Esophagus muscularis mucosa (tissue), 3 donors: Measurements from ENCODE around the gene SLC35F5.

Experiments
- POLR2AphosphoS5 ChIP-seq, 2 donors: sonication (generic); formaldehyde crosslinking; IDR thresholded peaks; one replicate each; pipeline ENCODE4 v1.6.1; 2017; ENCODE audit warnings: antibody characterized with exemption in 2 of 2
- TF ChIP-seq, protein P1 (sequence below), 3 experiments: fragments of 200-600 bp in 2 of 3; fragments of 450-650 bp in 1 of 3; sonication (generic) in 2 of 3; IDR thresholded peaks; one replicate each; pipeline ENCODE4 v1.5.1; 2017 to 2019; ENCODE audit warnings: antibody characterized with exemption in 3 of 3, mild to moderate bottlenecking in 2 of 3, moderate library complexity in 1 of 3

- TF ChIP-seq POLR2AphosphoS5 (IDR thresholded peaks at IDR 0.05), result no peak
- TF ChIP-seq, protein P1, sequence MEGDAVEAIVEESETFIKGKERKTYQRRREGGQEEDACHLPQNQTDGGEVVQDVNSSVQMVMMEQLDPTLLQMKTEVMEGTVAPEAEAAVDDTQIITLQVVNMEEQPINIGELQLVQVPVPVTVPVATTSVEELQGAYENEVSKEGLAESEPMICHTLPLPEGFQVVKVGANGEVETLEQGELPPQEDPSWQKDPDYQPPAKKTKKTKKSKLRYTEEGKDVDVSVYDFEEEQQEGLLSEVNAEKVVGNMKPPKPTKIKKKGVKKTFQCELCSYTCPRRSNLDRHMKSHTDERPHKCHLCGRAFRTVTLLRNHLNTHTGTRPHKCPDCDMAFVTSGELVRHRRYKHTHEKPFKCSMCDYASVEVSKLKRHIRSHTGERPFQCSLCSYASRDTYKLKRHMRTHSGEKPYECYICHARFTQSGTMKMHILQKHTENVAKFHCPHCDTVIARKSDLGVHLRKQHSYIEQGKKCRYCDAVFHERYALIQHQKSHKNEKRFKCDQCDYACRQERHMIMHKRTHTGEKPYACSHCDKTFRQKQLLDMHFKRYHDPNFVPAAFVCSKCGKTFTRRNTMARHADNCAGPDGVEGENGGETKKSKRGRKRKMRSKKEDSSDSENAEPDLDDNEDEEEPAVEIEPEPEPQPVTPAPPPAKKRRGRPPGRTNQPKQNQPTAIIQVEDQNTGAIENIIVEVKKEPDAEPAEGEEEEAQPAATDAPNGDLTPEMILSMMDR (IDR thresholded peaks at IDR 0.05), result no peak
Measured at GRCh38 chr2:113797237-113797636, 40.8 kb upstream of the SLC35F5 start.
